Neural progenitor cell (in vitro differentiated cells): ENCODE data around the gene USP36. TPM values are rescaled to one million over a fixed set of nuclear protein-coding genes. Genes with fewer than 3 reads are reported as not detected.

Experiments used
- DNase-seq: peaks from one replicate; pipeline ENCODE4 v3.0.0-alpha.2; 2016; ENCODE audit warnings: low spot score
- H2AFZ ChIP-seq: fragments of 200-600 bp; sonication (generic); replicated peaks from 2 replicates; pipeline ENCODE4 v1.6.1; 2016; ENCODE audit warnings: antibody characterized with exemption
- H3F3A ChIP-seq: fragments of 200-600 bp; sonication (generic); 2 replicates; pipeline ENCODE4 v1.6.1; 2016; ENCODE audit warnings: antibody characterized with exemption, low read depth
- H3K27ac ChIP-seq: fragments of 200-600 bp; sonication (generic); 2 replicates; pipeline ENCODE4 v1.5.1; 2016; ENCODE audit warnings: mild to moderate bottlenecking
- H3K27me3 ChIP-seq: fragments of 200-600 bp; sonication (generic); 2 replicates; pipeline ENCODE4 v1.6.1; 2016; ENCODE audit warnings: mild to moderate bottlenecking, moderate library complexity
- H3K36me3 ChIP-seq: fragments of 200-600 bp; sonication (generic); 2 replicates; pipeline ENCODE4 v1.5.1; 2016
- H3K4me1 ChIP-seq: fragments of 200-600 bp; sonication (generic); 2 replicates; pipeline ENCODE4 v1.6.1; 2016; ENCODE audit warnings: mixed run types
- H3K4me2 ChIP-seq: fragments of 200-600 bp; sonication (generic); 2 replicates; pipeline ENCODE4 v1.6.1; 2016
- H3K4me3 ChIP-seq: fragments of 200-600 bp; sonication (generic); 2 replicates; pipeline ENCODE4 v1.5.1; 2016
- H3K79me2 ChIP-seq: fragments of 200-600 bp; sonication (generic); 2 replicates; pipeline ENCODE4 v1.6.1; 2016; ENCODE audit warnings: low read depth
- H3K9ac ChIP-seq: fragments of 200-600 bp; sonication (generic); 2 replicates; pipeline ENCODE4 v1.6.1; 2016
- H3K9me3 ChIP-seq: fragments of 200-600 bp; sonication (generic); 2 replicates; pipeline ENCODE4 v1.5.1; 2016; ENCODE audit warnings: low read depth
- H4K20me1 ChIP-seq: fragments of 200-600 bp; sonication (generic); 2 replicates; pipeline ENCODE4 v1.6.1; 2016; ENCODE audit warnings: low read depth
- H3K27ac Mint-ChIP-seq: 3 replicates; pipeline ENCODE4 v1.8.0; 2021; ENCODE audit warnings: mixed read lengths
- H3K27me3 Mint-ChIP-seq: 2 replicates; pipeline ENCODE4 v1.8.0; 2022; ENCODE audit warnings: low read depth, mild to moderate bottlenecking, inconsistent platforms, moderate library complexity, mixed read lengths; ENCODE audit not compliant: insufficient read depth
- H3K36me3 Mint-ChIP-seq: 3 replicates; pipeline ENCODE4 v1.8.0; 2021; ENCODE audit warnings: mixed read lengths
- H3K4me1 Mint-ChIP-seq: 3 replicates; pipeline ENCODE4 v1.8.0; 2021; ENCODE audit warnings: mixed read lengths
- H3K4me3 Mint-ChIP-seq: 3 replicates; pipeline ENCODE4 v1.8.0; 2021; ENCODE audit warnings: mild to moderate bottlenecking, moderate library complexity, mixed read lengths
- H3K9me3 Mint-ChIP-seq: 3 replicates; pipeline ENCODE4 v1.8.0; 2020; ENCODE audit warnings: mixed read lengths
- EZH2 ChIP-seq: fragments of 200-600 bp; sonication (generic); IDR thresholded peaks from 2 replicates; pipeline ENCODE4 v1.6.1; 2017; ENCODE audit warnings: antibody characterized with exemption, mild to moderate bottlenecking, moderate library complexity
- EZH2phosphoT487 ChIP-seq: fragments of 200-600 bp; sonication (generic); IDR thresholded peaks from 2 replicates; pipeline ENCODE4 v1.6.1; 2017; ENCODE audit warnings: antibody characterized with exemption
- total RNA-seq: library from RNA; depleted of rRNA; stranded (reverse); fragments of >200 nt; gene quantifications from 2 replicates; pipeline ENCODE4 v1.2.3, GENCODE V29; 2015; ENCODE audit warnings: low replicate concordance
- TF ChIP-seq, protein P1 (sequence below): fragments of 200-600 bp; sonication (generic); IDR thresholded peaks from 2 replicates; pipeline ENCODE4 v1.5.1; 2017; ENCODE audit warnings: antibody characterized with exemption, mild to moderate bottlenecking

Gene USP36
- total RNA-seq, 1 donor from 2014 or later: 16.6 TPM

DNA sequence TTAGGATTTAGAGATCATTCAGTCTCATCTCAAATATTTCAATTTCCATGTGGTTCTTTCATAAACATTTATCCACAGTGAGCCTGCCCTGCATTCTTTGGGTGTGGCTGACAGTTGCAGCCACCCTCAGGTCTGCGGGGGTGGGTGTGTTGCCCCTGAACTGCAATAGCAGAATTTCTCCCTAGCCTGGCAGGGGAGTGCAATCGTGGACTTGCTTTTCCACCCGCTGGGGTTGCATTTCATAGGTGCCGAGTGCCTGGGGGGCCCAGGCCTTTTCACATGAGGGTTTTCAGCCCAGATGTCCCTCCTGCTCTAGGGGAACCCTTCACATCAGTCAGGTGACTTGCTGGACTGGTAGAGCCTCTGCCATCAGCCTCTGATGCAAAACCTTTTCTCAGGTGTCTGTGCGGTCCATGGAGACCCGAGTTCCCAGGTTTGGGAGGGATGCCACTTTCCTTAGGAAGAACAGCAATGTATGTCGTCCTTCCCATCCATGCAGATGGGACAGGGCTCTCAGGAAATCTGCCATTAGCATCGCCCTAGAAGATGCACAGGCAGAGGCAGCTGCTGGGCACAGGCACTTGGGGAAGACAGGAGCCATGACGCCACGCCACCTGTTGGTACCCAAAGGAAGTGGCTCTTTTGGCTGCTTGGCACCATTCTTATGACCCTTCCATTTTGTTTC lies 2.4 kb upstream of the USP36 start:
- Histone ChIP-seq H3K27ac (no peak overlapping the region), H3K9me3 (no peaks in the 10 kb centered on the region), H2AFZ (peak overlapping the region; percentile 58), H3K9ac (no peak overlapping the region), H3K27me3 (no peaks in the 10 kb centered on the region), H3K36me3 (no peaks in the 10 kb centered on the region), H4K20me1 (peaks cover 17% of the 10 kb centered on the region), H3K4me1 (peaks cover 8% of the 10 kb centered on the region), H3K4me3 (no peak overlapping the region), H3K4me2 (no peak overlapping the region), H3K79me2 (peaks cover 24% of the 10 kb centered on the region), H3F3A (peaks cover 12% of the 10 kb centered on the region)
- Mint-ChIP-seq H3K4me1 (peaks cover 21% of the 10 kb centered on the region), H3K36me3 (no peaks in the 10 kb centered on the region), H3K27me3 (peaks cover 2% of the 10 kb centered on the region), H3K4me3 (peak overlapping the region; percentile 91), H3K9me3 (no peaks in the 10 kb centered on the region), H3K27ac (no peak overlapping the region)
- peak; percentile 74 for DNase-seq
- TF ChIP-seq EZH2 (no peak), EZH2phosphoT487 (no peak)
- TF ChIP-seq, protein P1, sequence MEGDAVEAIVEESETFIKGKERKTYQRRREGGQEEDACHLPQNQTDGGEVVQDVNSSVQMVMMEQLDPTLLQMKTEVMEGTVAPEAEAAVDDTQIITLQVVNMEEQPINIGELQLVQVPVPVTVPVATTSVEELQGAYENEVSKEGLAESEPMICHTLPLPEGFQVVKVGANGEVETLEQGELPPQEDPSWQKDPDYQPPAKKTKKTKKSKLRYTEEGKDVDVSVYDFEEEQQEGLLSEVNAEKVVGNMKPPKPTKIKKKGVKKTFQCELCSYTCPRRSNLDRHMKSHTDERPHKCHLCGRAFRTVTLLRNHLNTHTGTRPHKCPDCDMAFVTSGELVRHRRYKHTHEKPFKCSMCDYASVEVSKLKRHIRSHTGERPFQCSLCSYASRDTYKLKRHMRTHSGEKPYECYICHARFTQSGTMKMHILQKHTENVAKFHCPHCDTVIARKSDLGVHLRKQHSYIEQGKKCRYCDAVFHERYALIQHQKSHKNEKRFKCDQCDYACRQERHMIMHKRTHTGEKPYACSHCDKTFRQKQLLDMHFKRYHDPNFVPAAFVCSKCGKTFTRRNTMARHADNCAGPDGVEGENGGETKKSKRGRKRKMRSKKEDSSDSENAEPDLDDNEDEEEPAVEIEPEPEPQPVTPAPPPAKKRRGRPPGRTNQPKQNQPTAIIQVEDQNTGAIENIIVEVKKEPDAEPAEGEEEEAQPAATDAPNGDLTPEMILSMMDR: peak; percentile 70

DNA sequence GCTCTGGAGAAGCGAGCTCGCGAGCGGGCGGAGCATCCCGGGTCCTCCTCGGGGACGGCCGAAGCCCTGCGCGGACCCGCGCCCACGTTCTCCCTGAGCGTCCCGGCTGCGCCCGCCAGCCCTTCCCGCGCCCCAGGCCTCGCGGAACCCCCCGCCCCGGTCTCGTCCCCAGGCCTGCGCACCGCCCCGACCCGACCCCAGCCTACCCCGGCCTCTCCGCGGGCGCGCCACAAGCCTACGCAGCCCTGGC lies 159 bp downstream of the USP36 start:
- H3K36me3 ChIP-seq: no peaks in the 10 kb centered on the region
- peaks cover 17% of the 10 kb centered on the region for H4K20me1 ChIP-seq
- peaks cover 16% of the 10 kb centered on the region for H3K36me3 Mint-ChIP-seq
- H3F3A ChIP-seq: peaks cover 12% of the 10 kb centered on the region
- H2AFZ ChIP-seq: no peak overlapping the region
- H3K27me3 ChIP-seq: no peaks in the 10 kb centered on the region
- H3K9me3 ChIP-seq: no peaks in the 10 kb centered on the region
- no peaks in the 10 kb centered on the region for H3K9me3 Mint-ChIP-seq
- peaks cover 8% of the 10 kb centered on the region for H3K4me1 ChIP-seq
- peaks cover 34% of the 10 kb centered on the region for H3K79me2 ChIP-seq
- peak overlapping the region; percentile 87 for H3K9ac ChIP-seq
- peak overlapping the region; percentile 89 for H3K27ac ChIP-seq
- peak overlapping the region; percentile 91 for H3K4me3 Mint-ChIP-seq
- DNase-seq: no peak
- peak overlapping the region; percentile 77 for H3K4me3 ChIP-seq
- TF ChIP-seq EZH2phosphoT487 (no peak), EZH2 (no peak)
- TF ChIP-seq, protein P1: no peak
- peaks cover 26% of the 10 kb centered on the region for H3K4me1 Mint-ChIP-seq
- no peak overlapping the region for H3K27ac Mint-ChIP-seq
- peak overlapping the region; percentile 93 for H3K4me2 ChIP-seq
- H3K27me3 Mint-ChIP-seq: peaks cover 2% of the 10 kb centered on the region

DNA sequence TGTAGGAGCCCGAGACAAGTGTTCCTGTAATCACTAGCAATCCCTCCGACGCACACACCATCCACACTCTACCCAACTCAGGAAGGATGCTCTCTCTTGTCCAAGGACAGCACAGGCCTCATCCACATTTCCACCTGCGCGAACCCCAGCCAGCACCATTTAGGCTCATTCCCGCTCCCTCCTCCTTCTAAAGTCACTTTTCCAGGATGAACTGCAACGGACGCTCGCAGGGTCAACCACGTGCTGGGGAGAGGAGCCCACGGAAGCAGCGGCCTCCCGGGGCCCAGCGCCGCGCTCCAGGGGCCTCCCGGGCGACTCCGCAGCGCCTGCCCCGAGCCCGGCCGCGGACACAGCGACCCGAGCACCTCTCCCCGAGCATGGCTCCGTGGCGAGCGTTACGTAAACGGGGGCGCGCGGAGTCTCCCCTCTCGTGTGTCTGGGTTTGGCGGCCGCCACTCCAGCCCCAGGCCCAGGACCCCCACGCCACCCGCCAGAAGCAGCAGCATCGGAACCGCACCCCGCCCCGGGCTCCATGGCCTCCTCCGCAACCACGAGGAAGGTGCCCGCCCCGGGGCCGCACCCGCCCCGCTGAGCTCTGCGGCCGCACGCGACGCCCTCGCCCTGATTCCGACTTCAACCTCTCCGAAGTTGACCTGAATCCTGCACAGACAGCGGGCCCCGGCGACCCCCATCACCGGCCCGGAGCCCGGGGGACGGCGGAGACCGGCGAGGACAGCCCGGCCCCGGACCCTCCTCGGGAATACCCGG lies 668 bp downstream of the USP36 start:
- Histone ChIP-seq H3K36me3 (no peaks in the 10 kb centered on the region), H3K4me3 (peak overlapping the region; percentile 77), H3K9me3 (no peaks in the 10 kb centered on the region), H3K79me2 (peaks cover 34% of the 10 kb centered on the region), H3F3A (peaks cover 12% of the 10 kb centered on the region), H4K20me1 (peaks cover 17% of the 10 kb centered on the region), H2AFZ (no peak overlapping the region), H3K27me3 (no peaks in the 10 kb centered on the region), H3K27ac (peak overlapping the region; percentile 89), H3K9ac (peak overlapping the region; percentile 87), H3K4me1 (peaks cover 8% of the 10 kb centered on the region), H3K4me2 (peak overlapping the region; percentile 93)
- Mint-ChIP-seq H3K36me3 (peaks cover 16% of the 10 kb centered on the region), H3K27me3 (peaks cover 2% of the 10 kb centered on the region), H3K27ac (peak overlapping the region; percentile 46), H3K9me3 (no peaks in the 10 kb centered on the region), H3K4me3 (peak overlapping the region; percentile 93), H3K4me1 (peaks cover 26% of the 10 kb centered on the region)
- peak; percentile 52 for DNase-seq
- TF ChIP-seq EZH2phosphoT487: no peak
- no peak for TF ChIP-seq EZH2
- TF ChIP-seq, protein P1: no peak
